Measurements from ENCODE around the gene CEP131. TPM values are rescaled to one million over a fixed set of nuclear protein-coding genes. Genes with fewer than 3 reads are reported as not detected.

CEP131 gene
- total RNA-seq, 1 donor from 2014 or later = 8.9 TPM

DNA sequence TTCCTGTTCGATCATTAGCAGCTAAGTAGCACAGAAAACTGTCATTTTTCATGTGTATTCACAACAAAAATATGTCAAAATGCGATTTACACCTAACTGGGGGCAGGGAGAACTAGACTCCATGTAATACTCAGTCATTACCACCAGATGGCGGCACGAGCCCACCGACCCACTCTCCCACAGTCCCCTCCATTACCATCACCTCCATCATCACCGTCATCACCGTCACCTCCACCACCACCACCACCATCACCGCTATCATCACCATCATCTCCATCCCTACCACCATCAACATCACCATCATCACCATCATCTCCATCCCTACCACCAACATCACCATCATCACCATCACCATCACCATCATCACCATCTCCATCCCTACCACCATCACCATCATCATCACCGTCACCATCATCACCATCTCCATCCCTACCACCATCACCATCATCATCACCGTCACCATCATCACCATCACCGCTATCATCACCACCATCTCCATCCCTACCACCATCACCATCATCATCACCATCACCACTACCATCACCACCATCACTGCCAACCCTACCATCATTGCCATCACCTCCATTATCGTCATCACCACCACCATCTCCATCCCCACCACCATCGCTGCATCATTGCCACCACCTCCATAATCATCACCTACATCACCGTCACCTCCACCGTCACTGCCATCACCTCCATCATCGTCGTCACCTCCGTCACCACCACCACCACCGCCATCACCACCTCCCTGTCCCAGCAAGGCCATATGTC is 30.8 kb upstream of the CEP131 start:
- peak; percentile 51 for ATAC-seq
- intact Hi-C loops (cut with DNase I) = loop anchor here (2.0 to 5.0 kb wide), 3 partner anchors 149 to 347 kb away; no protein-coding TSS in a partner anchor
- peak; percentile 82 for DNase-seq (ENCODE audit: missing footprints)

DNA sequence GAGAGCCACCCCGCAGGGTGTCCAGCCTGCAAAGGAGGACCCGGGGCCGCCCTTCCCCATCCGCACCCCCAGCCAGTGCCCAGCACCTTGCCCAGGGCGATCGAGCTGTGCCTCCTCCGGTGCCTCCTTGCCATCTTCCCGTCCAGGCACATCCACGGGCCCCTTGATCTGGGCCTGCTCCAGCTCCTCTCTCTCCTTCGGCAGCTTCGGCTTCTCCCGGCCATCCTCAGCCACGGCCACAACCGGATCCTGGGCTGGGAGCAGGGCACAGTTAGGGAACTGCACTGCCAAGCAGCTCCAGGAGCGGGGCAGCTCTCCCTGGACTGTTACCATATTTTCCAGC is 30.2 kb upstream of the CEP131 start:
- ATAC-seq (no peak), DNase-seq (ENCODE audit: missing footprints) (peak; percentile 69)
- intact Hi-C loops (cut with DNase I) = loop anchor here (5.0 kb wide), 2 partner anchors 149 to 284 kb away; no protein-coding TSS in a partner anchor

DNA sequence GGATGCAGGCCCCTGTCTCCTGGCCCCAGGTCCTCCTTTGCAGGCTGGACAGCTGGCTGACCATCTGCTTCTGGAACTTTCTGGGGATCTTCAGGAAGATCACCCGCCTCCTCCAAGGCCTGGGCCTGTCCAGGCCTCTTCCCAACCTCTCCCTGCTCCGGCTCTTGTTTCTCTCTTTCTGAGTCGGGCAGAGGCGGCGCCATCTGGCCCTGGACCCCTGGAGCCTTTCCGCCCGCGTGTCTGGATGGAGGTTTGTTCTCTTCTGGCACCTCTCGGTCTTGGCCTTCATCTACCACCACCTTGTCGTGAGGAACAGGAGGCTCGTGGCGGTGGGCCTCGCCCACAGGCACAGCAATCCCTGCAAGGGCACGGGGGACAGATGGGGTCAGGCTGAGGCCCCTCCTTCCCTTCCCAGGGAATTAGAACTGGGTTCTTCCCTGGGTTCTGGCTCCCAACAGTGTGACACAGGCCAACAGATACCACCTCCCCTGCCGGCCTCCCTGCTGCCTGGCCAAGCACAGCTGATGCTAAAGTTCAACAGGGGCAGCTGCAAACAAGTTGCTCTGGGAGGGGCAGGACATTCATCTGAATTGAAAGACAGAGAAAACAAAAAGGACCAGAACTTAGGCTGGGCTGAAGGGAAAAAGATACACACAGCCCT is 29.7 kb upstream of the CEP131 start:
- intact Hi-C loops (cut with DNase I) = loop anchor here (5.0 kb wide), 2 partner anchors 150 to 285 kb away; no protein-coding TSS in a partner anchor

DNA sequence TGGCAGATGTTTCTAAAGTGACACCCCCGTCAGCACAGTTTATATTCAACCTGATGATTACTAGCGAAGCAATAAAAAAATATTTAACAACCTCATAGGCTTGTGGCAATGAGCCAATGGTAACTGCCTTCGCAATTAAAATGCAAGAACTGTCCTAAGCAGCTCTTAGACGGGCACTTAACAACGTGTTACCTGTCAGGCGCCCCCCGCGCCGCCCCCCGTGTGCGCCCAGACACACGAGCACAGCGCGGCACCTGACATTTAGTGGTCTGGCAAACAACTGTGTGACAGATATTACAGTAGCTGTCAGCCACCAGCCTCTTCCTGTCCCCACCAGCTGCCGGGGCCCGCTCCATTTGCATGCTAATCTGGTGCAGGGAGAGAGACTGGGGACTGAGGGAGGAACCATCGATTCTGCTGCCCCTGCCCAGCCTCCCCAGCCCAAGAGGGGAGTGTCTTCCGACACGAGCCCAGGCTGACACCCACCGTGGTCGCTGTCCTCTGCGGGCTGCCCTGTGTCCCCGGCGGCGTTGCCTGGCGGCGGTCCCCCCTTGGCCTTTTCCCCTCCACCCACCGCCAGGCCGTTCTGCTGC is 29.0 kb upstream of the CEP131 start:
- intact Hi-C loops (cut with DNase I) = loop anchor here (5.0 kb wide), 2 partner anchors 150 to 285 kb away; no protein-coding TSS in a partner anchor
- ATAC-seq (no peak), DNase-seq (ENCODE audit: missing footprints) (peak; percentile 60)

More for the DNA sequence above, 29.7 kb upstream of the CEP131 start:
- DNase-seq (ENCODE audit: missing footprints) (peak; percentile 50), ATAC-seq (no peak)

DNA sequence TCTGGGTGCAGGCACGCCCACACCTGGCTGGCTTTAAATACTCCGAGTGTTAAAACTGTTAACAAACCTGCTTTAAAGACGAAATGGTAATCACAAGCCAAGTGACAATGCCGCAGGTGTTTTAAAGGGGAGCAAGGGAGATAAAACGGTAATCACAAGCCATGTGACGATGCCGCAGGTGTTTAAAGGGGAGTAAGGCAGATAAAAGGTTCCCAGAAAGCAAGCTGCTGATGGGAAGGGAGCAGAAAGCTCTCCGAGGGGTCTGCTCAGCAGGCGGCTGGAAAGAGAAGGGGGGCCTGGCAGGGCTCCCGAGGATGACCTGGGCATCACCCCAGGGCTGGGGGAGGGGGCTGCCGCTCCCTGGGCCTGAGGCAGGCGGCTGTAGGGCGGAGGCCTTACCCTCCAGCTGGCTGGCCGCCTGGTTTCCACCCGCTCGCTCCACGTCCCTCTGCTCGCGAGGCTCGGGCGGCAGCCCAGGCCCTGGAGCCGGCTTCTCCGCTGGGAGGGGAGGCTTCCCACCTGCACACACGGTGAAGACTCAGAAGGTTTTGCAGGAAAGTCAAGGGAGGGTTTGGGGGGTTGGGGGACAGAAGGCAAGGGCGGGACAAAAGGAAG is 28.4 kb upstream of the CEP131 start:
- ATAC-seq (peak; percentile 47), DNase-seq (ENCODE audit: missing footprints) (peak; percentile 64)
- intact Hi-C loops (cut with DNase I) = loop anchor here (5.0 kb wide), 2 partner anchors 151 to 286 kb away; no protein-coding TSS in a partner anchor

DNA sequence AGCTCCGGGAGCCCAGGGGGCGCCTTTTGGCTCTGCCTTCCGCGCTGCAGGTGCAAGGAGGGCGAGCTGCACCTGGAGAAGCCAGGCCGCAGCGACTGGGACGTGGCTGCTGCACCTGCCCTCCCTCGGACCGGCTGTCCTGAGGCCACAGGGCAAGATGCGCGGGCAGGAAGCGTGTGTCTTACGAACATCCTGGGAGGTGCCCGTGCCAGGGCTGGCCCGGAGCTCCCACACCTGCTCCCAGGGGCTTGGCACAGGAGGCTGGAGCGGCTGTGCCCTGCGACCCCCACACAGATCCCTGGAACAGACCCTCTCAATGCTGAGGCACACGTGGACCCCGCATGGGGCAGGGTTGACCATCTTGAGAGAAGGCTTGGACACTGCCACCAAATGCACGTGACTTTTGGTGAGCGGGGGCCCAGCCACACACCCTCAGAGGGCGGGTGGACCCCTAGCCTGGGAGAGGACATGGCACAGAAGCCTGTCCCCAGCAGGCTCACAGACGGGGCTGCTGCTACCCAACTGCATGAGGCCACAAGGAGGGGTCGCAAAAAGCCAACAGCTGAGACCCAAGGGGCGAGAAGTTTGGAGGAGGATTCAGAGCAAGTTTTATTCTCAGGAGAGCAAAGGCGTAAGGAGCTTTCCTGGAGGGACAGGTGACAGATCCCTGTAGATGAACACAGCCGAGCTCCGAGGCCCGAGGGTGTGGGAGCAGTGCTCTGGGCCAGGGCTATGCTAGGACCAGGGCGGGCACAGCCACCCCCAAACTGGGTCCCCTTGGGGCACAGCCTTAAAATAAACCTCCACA is 27.7 kb upstream of the CEP131 start:
- intact Hi-C loops (cut with DNase I) = loop anchor here (5.0 kb wide), 2 partner anchors 152 to 287 kb away; no protein-coding TSS in a partner anchor
- DNase-seq (ENCODE audit: missing footprints) (peak; percentile 34), ATAC-seq (no peak)

DNA sequence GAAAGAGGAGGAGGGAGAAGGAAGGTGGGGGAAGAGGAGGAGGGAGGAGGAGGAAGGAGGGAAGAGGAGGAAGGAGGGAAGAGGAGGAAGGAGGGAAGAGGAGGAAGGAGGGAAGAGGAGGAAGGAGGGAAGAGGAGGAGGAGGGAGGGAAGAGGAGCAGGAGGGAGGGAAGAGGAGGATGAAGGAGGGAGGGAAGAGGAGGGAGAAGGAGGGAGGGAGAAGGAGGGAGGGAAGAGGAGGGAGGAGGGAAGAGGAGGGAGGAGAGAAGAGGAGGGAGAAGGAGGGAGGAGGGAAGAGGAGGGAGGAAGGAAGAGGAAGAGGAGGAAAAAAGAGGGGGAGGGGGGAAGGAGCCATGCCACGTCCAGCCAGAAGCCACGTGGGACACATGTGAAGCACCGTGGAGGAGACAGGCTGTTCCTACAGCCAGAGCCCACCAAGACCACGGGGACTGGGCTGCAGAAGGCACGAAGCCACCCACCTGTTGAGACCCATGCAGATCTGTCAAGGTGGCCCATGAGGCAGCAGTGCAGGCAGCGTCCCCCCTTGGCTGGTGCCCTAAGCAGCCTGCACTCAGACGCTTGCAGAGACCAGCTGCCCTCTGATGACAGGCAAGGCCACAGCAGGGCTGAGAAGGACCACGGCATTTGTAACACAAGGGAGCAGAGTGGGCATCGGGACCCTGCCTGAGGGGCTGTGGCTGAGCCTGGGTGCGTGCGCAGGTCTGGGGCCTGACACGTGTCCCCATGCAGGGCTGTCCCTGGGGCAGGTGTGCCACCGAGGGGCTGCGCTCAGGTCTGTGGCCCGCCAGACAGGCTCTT is 26.7 kb upstream of the CEP131 start:
- intact Hi-C loops (cut with DNase I) = loop anchor here (5.0 kb wide), 2 partner anchors 153 to 288 kb away; no protein-coding TSS in a partner anchor
- ATAC-seq = no peak
- DNase-seq (ENCODE audit: missing footprints) = peak; percentile 35

DNA sequence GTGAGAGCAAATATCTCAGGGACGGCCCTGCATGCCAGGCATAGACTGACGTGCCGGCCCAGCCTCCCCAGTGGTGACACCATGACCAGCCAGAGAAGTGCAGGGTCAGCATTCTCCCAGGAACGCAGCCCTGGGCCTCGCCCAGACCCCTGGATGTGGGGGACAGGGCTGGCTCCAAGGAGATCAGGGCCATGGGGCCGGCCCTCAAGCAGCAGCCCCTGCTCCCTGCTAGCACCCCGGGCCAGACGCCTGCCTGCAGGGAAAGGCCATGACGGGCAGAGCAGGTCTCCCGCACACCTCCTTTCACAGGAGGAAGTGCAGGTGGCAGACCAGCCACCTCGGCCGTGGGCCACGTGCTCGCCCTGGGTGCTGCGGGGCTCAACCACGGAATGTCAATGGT is 25.9 kb upstream of the CEP131 start:
- no peak for ATAC-seq
- DNase-seq (ENCODE audit: missing footprints) = peak; percentile 40
- intact Hi-C loops (cut with DNase I) = no loop called here

DNA sequence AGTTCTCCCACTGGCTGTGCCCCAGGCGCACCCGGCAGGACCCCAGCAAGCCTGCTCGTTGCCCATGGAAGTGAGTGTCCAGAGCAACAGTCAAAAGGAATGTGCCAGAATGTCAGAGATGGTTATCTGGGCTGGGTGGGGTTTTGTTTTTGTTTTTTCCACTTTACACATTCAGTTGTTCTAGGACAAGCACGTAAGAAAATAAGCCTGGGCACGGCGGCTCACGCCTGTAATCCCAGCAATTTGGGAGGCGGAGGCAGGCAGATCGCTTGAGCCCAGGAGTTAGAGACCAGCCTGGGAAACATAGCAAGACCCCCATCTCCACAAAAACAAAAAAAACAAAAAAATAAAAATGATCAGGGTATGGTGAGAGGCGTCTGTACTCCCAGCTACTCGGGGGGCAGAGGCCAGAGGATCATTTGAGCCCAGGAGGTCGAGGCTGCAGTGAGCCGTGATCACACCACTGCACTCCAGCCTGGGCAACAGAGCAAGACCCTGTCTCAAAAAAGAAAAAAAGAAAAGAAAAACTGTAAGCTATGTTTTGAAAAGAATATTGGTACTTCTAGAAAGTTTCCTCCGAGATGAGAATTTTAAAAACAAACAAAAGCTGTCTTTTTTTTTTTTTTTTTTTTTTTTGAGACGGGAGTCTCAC is 24.7 kb upstream of the CEP131 start:
- ATAC-seq (no peak), DNase-seq (ENCODE audit: missing footprints) (peak; percentile 20)
- intact Hi-C loops (cut with DNase I) = no loop called here

DNA sequence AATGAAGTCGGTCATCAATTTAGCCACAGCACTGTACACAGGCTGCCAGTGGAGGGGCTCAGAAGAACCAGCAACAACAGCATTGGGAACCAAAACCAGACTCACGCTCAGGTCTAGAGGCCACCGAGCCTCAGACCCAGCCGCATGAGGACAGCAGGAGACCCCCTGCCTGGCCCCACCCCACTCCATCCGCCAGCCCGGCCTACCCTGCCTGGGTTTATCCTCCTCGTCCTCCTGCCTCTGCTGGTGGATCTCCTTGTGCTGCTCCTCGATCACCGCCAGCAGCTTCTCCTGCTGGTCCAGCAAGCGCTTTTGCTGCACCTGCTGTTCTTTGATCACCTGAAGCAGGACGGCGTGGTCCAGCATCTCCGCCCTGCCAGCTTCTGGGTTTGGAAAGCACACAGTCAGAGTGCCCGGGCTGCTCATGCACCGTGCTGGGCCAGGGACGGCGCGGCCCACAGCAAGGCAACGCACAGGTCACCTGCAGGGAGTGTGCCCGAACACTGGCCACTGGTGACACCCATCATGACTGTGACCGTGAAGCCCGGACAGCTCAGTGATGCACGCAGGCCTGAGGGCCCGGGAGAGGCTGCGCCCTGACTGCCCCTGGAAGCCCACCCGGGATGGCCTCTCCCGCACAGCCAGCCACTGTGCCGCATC is 24.0 kb upstream of the CEP131 start:
- peak; percentile 64 for DNase-seq (ENCODE audit: missing footprints)
- ATAC-seq = no peak
- intact Hi-C loops (cut with DNase I) = no loop called here

DNA sequence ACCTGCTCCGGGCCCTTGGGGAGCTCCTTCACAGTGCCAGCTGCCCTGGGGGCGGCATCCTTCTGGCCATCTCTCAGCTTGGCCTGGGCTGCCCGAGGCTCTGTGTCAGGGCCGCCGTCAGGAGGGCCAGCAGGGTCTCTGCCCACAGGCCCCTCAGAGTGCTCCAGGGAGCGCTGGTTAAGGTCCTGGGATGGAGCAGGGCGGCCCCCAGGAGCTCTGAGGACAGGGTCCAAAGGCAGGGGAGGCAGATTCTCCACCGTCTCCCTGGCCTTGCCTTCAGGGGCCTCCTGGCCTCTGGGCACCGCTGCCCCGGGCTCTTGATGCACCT is 23.5 kb upstream of the CEP131 start:
- intact Hi-C loops (cut with DNase I) = no loop called here
- DNase-seq (ENCODE audit: missing footprints) (peak; percentile 56), ATAC-seq (no peak)

DNA sequence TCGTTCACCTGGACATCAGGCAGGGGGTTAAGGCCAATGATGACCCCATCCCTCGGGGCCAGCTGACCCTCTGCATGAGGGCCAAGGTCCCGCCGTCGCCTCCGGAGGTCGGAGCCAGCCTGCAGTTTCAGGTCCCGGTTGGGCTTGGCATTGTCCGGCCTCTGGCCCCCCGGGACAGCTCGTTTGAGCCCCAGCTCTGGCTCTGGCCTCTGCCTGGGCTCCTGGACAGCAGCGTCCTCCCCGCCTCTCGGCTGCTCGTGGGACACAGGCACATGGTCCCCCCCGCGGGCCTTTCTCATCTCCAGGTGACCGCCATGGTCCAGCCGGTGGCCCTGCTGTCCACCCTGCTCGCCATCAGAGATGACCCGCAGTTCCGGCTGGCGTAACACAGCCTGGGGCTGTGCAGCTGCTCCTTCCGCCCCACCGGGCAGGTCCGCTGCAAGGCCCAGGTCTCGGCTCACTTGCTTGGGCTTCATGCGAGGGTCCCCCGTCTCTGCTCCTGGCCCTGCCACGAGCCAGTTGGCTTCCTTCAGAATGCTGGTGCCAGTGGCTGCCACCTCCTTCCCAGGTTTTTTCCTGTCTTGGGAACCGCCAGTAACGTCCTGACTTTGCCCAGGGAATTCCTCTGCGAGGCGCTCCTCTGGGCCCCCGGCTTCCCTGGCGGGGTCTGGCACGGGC is 23.0 kb upstream of the CEP131 start:
- intact Hi-C loops (cut with DNase I) = no loop called here
- ATAC-seq (no peak), DNase-seq (ENCODE audit: missing footprints) (no peak)

DNA sequence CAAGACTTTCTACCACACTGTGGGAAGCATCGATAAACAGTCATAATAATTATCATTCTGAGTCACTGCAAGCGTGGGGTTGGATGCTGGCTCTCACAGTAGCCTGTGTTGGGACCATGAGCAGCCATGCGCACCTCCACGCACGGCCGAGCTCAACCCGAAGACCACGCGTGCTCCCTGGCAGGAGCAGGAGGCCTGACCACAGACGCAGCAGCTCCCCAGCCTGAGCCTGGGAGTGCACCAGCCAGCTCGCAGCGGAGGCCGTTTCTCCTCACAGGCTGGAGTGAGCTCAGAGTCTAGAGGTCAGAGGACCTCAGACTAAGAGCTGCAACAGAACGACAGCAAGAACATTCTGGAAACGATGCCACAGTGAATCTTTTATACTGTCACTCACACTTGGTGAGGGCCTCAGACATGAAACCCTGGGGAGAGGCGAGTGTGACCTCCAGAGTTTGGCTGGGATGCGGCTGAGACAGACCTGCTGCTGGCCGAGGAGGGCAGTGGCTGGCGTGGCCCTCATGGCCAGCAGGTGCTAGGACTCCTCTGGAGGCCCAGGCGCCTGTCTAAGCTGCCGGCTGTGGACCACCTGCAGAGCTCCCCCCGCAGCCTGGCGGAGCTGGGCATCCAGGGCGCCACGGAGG is 22.4 kb upstream of the CEP131 start:
- DNase-seq (ENCODE audit: missing footprints) (peak; percentile 64), ATAC-seq (no peak)
- intact Hi-C loops (cut with DNase I) = no loop called here

DNA sequence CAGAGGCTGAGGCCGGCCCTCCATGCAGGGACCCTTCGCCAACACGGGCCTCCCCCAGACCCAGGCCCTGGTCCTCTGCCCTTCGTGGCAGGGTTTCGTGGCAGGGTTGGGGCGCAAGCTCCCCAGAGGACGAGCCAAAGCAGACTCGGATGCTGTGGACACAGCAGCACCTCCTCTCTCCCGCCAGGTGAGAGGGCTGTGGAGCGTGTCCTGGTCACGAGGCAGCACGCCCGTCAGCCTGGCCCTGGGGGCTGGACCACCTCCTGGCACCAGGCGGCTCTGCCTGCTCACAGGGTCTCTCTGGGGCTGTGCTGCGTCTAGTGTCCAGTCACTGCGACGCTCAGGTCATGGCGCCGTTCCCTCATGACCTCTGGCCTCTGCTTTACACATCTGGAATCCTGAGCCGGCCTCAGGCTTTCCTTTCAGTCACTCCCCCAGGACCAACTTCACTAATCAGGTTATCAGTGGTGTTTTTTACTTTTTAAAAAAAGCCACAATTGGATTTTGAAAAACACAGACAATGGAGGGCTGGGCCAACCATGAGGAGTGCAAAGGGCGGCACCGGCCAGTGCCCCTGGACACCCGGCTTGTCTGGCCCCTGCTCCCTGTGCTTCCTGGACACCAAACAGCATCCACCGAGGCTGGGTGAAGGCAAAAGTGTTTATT is 21.7 kb upstream of the CEP131 start:
- no peak for ATAC-seq
- peak; percentile 57 for DNase-seq (ENCODE audit: missing footprints)
- intact Hi-C loops (cut with DNase I) = no loop called here

DNA sequence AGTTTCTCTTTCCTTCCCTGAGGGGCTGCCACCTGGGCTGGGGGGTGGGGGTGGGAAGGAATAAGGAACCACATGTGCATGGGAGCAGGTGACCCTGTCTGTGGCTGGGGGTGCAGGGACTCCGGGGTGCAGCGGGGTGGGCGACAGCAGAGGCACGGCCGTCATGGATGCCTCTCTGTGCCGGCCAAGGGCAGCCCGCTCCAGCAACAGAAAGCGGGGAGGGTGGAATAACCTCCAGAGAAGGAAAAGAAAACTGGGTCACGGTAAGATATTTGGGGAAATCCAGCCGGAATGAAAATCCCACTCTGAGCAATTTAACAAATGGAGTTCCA is 20.5 kb upstream of the CEP131 start:
- DNase-seq (ENCODE audit: missing footprints) = peak; percentile 13
- no peak for ATAC-seq
- intact Hi-C loops (cut with DNase I) = no loop called here
